ENCODE data around the gene ZNF839.
"Not testable (repeated sequence)": the region's sequence is repeated elsewhere in the genome, so short reads cannot be mapped to it uniquely, and the experiment has no call there.

Gene ZNF839

GRCh38 chr14:102344485-102344884 lies 24.9 kb downstream of the ZNF839 start:
- Mint-ChIP-seq H3K9me3 (no peaks in the 10 kb centered on the region), H3K36me3 (ENCODE audit: low read depth) (peaks cover 27% of the 10 kb centered on the region), H3K4me1 (no peaks in the 10 kb centered on the region), H3K27me3 (no peaks in the 10 kb centered on the region), H3K4me3 (no peak overlapping the region), H3K27ac (no peak overlapping the region)
- no peak for ATAC-seq
- DNase-seq = no peak

- ATAC-seq = no peak
- Mint-ChIP-seq H3K4me3 (no peak overlapping the region), H3K4me1 (no peaks in the 10 kb centered on the region), H3K9me3 (no peaks in the 10 kb centered on the region), H3K36me3 (ENCODE audit: low read depth) (peaks cover 29% of the 10 kb centered on the region), H3K27me3 (no peaks in the 10 kb centered on the region), H3K27ac (no peak overlapping the region)
- DNase-seq = no peak
Observed at GRCh38 chr14:102345232-102345631, 25.7 kb downstream of the ZNF839 start.

DNA sequence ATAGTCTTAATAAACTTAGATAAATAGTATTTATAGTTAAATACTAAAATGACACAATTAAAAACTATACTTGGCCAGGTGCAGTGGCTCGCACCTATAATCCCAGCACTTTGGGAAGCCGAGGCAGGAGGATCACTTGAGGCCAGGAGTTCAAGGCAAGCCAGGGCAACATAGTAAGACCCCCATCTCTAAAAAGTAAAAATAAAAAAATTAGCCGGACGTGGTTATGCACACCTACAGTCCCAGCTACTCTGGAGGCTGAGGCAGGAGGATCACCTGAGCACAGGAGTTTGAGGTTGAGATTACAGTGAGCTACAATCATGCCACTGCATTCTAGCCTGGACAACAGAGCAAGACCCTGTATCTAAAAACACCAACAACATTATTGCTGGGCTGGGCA lies 27.1 kb downstream of the ZNF839 start:
- H3K4me3 Mint-ChIP-seq = no peak overlapping the region
- ATAC-seq (no peak), DNase-seq (no peak)
- H3K27me3 Mint-ChIP-seq = no peaks in the 10 kb centered on the region
- H3K36me3 Mint-ChIP-seq (ENCODE audit: low read depth) = peaks cover 27% of the 10 kb centered on the region
- H3K4me1 Mint-ChIP-seq = no peaks in the 10 kb centered on the region
- H3K27ac Mint-ChIP-seq = no peak overlapping the region
- H3K9me3 Mint-ChIP-seq = no peaks in the 10 kb centered on the region

- no peak for DNase-seq
- Mint-ChIP-seq H3K4me3 (no peak overlapping the region), H3K4me1 (peaks cover 7% of the 10 kb centered on the region), H3K27me3 (no peaks in the 10 kb centered on the region), H3K36me3 (ENCODE audit: low read depth) (peaks cover 23% of the 10 kb centered on the region), H3K27ac (no peak overlapping the region), H3K9me3 (no peaks in the 10 kb centered on the region)
- ATAC-seq = no peak
Observed at GRCh38 chr14:102348376-102348775, 28.8 kb downstream of the ZNF839 start.

GRCh38 chr14:102351023-102351422 lies 31.5 kb downstream of the ZNF839 start:
- ATAC-seq (no peak), DNase-seq (no peak)
- Mint-ChIP-seq H3K4me3 (no peak overlapping the region), H3K4me1 (peaks cover 9% of the 10 kb centered on the region), H3K9me3 (no peaks in the 10 kb centered on the region), H3K27me3 (no peaks in the 10 kb centered on the region), H3K27ac (no peak overlapping the region), H3K36me3 (ENCODE audit: low read depth) (peaks cover 31% of the 10 kb centered on the region)

DNA sequence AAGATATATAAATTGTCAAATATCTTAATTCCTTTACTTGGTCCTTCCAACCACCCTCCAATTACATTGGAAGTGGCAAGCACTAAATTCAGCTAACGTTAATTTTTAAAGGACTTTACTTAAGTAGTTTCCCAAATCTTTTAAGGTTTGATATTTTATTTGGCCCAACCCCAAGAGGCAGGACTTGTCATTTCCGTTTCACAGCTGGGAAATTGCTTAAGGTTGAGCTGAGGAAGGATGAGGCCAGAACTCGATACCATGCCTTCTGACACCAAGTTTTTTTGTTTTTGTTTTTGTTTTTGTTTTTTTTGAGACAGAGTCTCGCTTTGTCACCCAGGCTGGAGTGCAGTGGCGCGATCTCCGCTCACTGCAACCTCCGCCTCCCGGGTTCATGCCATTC lies 32.0 kb downstream of the ZNF839 start:
- peaks cover 33% of the 10 kb centered on the region for H3K36me3 Mint-ChIP-seq (ENCODE audit: low read depth)
- not testable (repeated sequence) for H3K27ac Mint-ChIP-seq, H3K27me3 Mint-ChIP-seq, H3K4me1 Mint-ChIP-seq, DNase-seq, ATAC-seq, H3K4me3 Mint-ChIP-seq, H3K9me3 Mint-ChIP-seq

GRCh38 chr14:102352213-102352612 lies 32.7 kb downstream of the ZNF839 start:
- H3K36me3 Mint-ChIP-seq (ENCODE audit: low read depth) = peaks cover 33% of the 10 kb centered on the region
- ATAC-seq (no peak), DNase-seq (no peak)
- no peak overlapping the region for H3K27ac Mint-ChIP-seq
- no peak overlapping the region for H3K4me3 Mint-ChIP-seq
- peaks cover 9% of the 10 kb centered on the region for H3K4me1 Mint-ChIP-seq
- H3K27me3 Mint-ChIP-seq = no peaks in the 10 kb centered on the region
- no peaks in the 10 kb centered on the region for H3K9me3 Mint-ChIP-seq

GRCh38 chr14:102353126-102353619 lies 33.6 kb downstream of the ZNF839 start:
- no peak for DNase-seq
- no peak overlapping the region for H3K27ac Mint-ChIP-seq

DNA sequence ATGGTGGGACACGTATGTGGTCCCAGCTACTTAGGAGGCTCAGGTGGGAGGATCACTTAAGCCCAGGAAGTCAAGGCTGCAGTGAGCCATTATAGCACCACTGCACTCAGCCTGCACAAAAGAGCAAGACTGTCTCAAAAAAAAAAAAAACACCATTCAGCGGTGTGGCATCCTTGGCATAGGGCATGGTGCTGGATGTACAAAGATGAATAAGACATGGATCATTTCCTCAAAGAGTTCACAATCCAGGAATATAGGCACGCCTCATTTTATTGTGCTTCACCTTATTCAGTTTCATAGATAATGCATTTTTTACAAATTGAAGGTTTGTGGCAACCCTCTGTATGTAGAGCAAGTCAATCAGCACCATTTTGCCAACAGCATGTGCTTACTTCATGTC lies 36.7 kb downstream of the ZNF839 start:
- H3K4me1 Mint-ChIP-seq = peaks cover 23% of the 10 kb centered on the region
- H3K27me3 Mint-ChIP-seq = no peaks in the 10 kb centered on the region
- no peak for DNase-seq
- peaks cover 36% of the 10 kb centered on the region for H3K36me3 Mint-ChIP-seq (ENCODE audit: low read depth)
- H3K4me3 Mint-ChIP-seq = no peak overlapping the region
- ATAC-seq = no peak
- no peak overlapping the region for H3K27ac Mint-ChIP-seq
- no peaks in the 10 kb centered on the region for H3K9me3 Mint-ChIP-seq

More at GRCh38 chr14:102353126-102353619, 33.6 kb downstream of the ZNF839 start:
- H3K27me3 Mint-ChIP-seq = no peaks in the 10 kb centered on the region
- peaks cover 9% of the 10 kb centered on the region for H3K4me1 Mint-ChIP-seq
- no peak for ATAC-seq
- H3K36me3 Mint-ChIP-seq (ENCODE audit: low read depth) = peaks cover 38% of the 10 kb centered on the region
- no peak overlapping the region for H3K4me3 Mint-ChIP-seq
- H3K9me3 Mint-ChIP-seq = no peaks in the 10 kb centered on the region

GRCh38 chr14:102359341-102359740 lies 39.8 kb downstream of the ZNF839 start:
- H3K36me3 Mint-ChIP-seq (ENCODE audit: low read depth) = peaks cover 24% of the 10 kb centered on the region
- H3K4me1 Mint-ChIP-seq = peaks cover 29% of the 10 kb centered on the region
- ATAC-seq = no peak
- no peak for DNase-seq
- H3K9me3 Mint-ChIP-seq = no peaks in the 10 kb centered on the region
- H3K4me3 Mint-ChIP-seq = no peak overlapping the region
- no peaks in the 10 kb centered on the region for H3K27me3 Mint-ChIP-seq
- no peak overlapping the region for H3K27ac Mint-ChIP-seq

GRCh38 chr14:102360388-102360787 lies 40.8 kb downstream of the ZNF839 start:
- no peak for DNase-seq
- H3K27ac Mint-ChIP-seq = peak overlapping the region; percentile 97
- peak overlapping the region; percentile 59 for H3K4me3 Mint-ChIP-seq
- ATAC-seq = no peak
- peaks cover 29% of the 10 kb centered on the region for H3K4me1 Mint-ChIP-seq
- H3K27me3 Mint-ChIP-seq = no peaks in the 10 kb centered on the region
- peaks cover 22% of the 10 kb centered on the region for H3K36me3 Mint-ChIP-seq (ENCODE audit: low read depth)
- no peaks in the 10 kb centered on the region for H3K9me3 Mint-ChIP-seq

DNA sequence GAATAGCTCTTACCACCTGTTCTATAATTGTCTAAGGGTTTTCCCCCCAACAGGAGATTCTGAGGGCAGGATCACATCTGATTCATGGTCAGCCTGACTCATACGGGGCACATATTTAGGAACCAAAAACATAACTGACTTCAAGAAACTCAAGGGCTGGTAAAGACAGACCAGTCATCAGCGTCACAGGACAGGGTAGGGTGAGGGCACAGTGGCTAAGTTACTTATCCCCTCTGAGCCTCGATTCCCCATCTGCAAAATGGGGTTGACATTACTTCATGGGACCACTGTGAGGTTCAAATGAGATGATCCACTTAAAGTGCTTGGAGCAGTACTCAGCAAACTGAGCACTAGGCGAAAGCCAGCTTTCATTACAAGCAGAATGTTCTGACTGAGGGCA lies 42.5 kb downstream of the ZNF839 start:
- Mint-ChIP-seq H3K27me3 (no peaks in the 10 kb centered on the region), H3K4me3 (no peak overlapping the region), H3K36me3 (ENCODE audit: low read depth) (peaks cover 15% of the 10 kb centered on the region), H3K4me1 (peaks cover 33% of the 10 kb centered on the region), H3K27ac (peak overlapping the region; percentile 97), H3K9me3 (no peaks in the 10 kb centered on the region)
- ATAC-seq (peak; percentile 95), DNase-seq (peak; percentile 59)

- Mint-ChIP-seq H3K36me3 (ENCODE audit: low read depth) (peaks cover 11% of the 10 kb centered on the region), H3K9me3 (no peaks in the 10 kb centered on the region), H3K4me3 (no peak within 1 kb of the TSS), H3K4me1 (peaks cover 39% of the 10 kb centered on the region), H3K27me3 (no peaks in the 10 kb centered on the region), H3K27ac (peak within 1 kb of the TSS; percentile 97)
- ATAC-seq = peak; percentile 76
- DNase-seq = peak; percentile 98
Observed at GRCh38 chr14:102362545-102363181, 43.1 kb downstream of the ZNF839 start, which contains the start of the genes CINP and TECPR2. Gene CINP, minus strand, starts transcription at chr14:102362890. Its CDS starts 39 bp downstream, at chr14:102362851. Gene TECPR2, plus strand, starts transcription at chr14:102362941. Its CDS starts 13,781 bp downstream, at chr14:102376722.

GRCh38 chr14:102363182-102363943 lies 43.8 kb downstream of the ZNF839 start:
- DNase-seq (peak; percentile 44), ATAC-seq (no peak)
- peak overlapping the region; percentile 49 for H3K27ac Mint-ChIP-seq
- H3K27me3 Mint-ChIP-seq = no peaks in the 10 kb centered on the region
- H3K9me3 Mint-ChIP-seq = no peaks in the 10 kb centered on the region
- no peak overlapping the region for H3K4me3 Mint-ChIP-seq
- H3K4me1 Mint-ChIP-seq = peaks cover 46% of the 10 kb centered on the region
- peaks cover 5% of the 10 kb centered on the region for H3K36me3 Mint-ChIP-seq (ENCODE audit: low read depth)

GRCh38 chr14:102370305-102370809 lies 50.8 kb downstream of the ZNF839 start:
- Mint-ChIP-seq H3K4me1 (peaks cover 45% of the 10 kb centered on the region), H3K27me3 (no peaks in the 10 kb centered on the region), H3K27ac (peak overlapping the region; percentile 10), H3K9me3 (no peaks in the 10 kb centered on the region), H3K36me3 (ENCODE audit: low read depth) (no peaks in the 10 kb centered on the region), H3K4me3 (no peak overlapping the region)
- DNase-seq (no peak), ATAC-seq (no peak)

All from activated naive CD8-positive, alpha-beta T cell treated with anti-CD3 and anti-CD28 coated beads, Interleukin-2, amount 50 U/mL, for 24 hours (primary cell).